ENCODE measurements around the gene ATAD1.

Gene ATAD1

GRCh38 chr10:87844837-87845623, 27.0 kb upstream of the ATAD1 start:
- no peak for TF ChIP-seq CTCF (IDR thresholded peaks at IDR 0.05; ENCODE audit: low read length, missing control alignments)
- peak; percentile 64 for DNase-seq (ENCODE audit: low read depth)
- H3K4me3 ChIP-seq (replicated peaks; ENCODE audit: low read depth, low read length): no peak overlapping the region

DNA sequence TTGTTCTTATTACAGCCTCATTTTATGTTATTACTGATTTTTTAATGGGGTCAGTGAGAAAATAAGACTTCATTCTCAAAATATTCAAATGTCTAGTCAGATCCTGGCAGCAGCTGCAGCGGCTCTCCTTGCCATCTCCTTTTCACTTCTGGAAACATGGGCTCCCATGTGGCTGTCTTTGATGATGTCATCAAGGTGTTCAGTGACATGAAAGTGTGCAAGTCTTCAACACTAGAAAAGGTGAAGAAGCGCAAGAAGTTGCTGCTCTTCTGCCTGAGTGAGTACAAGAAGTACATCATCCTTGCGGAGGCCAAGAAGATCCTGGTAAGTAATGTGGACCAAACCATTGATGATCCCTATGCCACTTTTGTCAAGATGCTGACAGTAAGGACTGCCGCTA, 25.7 kb upstream of the ATAD1 start:
- no peak overlapping the region for H3K4me3 ChIP-seq (replicated peaks; ENCODE audit: low read depth, low read length)
- no peak for DNase-seq (ENCODE audit: low read depth)
- TF ChIP-seq CTCF (IDR thresholded peaks at IDR 0.05; ENCODE audit: low read length, missing control alignments): no peak

GRCh38 chr10:87842776-87843497, 24.9 kb upstream of the ATAD1 start:
- no peak overlapping the region for H3K4me3 ChIP-seq (replicated peaks; ENCODE audit: low read depth, low read length)
- TF ChIP-seq CTCF (IDR thresholded peaks at IDR 0.05; ENCODE audit: low read length, missing control alignments): peak; percentile 8
- peak; percentile 83 for DNase-seq (ENCODE audit: low read depth)

- H3K4me3 ChIP-seq (replicated peaks; ENCODE audit: low read depth, low read length): no peak overlapping the region
- no peak for TF ChIP-seq CTCF (IDR thresholded peaks at IDR 0.05; ENCODE audit: low read length, missing control alignments)
- peak; percentile 11 for DNase-seq (ENCODE audit: low read depth)
Observed at GRCh38 chr10:87842220-87842641, 24.2 kb upstream of the ATAD1 start.

- TF ChIP-seq CTCF (IDR thresholded peaks at IDR 0.05; ENCODE audit: low read length, missing control alignments): no peak
- peak; percentile 11 for DNase-seq (ENCODE audit: low read depth)
- no peak overlapping the region for H3K4me3 ChIP-seq (replicated peaks; ENCODE audit: low read depth, low read length)
Observed at GRCh38 chr10:87841186-87841585, 23.2 kb upstream of the ATAD1 start.

- no peak for TF ChIP-seq CTCF (IDR thresholded peaks at IDR 0.05; ENCODE audit: low read length, missing control alignments)
- H3K4me3 ChIP-seq (replicated peaks; ENCODE audit: low read depth, low read length): no peak overlapping the region
- DNase-seq (ENCODE audit: low read depth): no peak
Observed at GRCh38 chr10:87838650-87839049, 20.6 kb upstream of the ATAD1 start.

Measured in fibroblast of pulmonary artery (primary cell).